NCI-H2196 treated with DMSO at 0.1 percent for 48 hours (cell line): ENCODE data around the gene TNNI3.
"Not testable (repeated sequence)": the region's sequence is repeated elsewhere in the genome, so short reads cannot be mapped to it uniquely, and the experiment has no call there.

Experiments used
- DNase-seq: peaks from one replicate; lab custom pipeline; 2025; ENCODE audit not compliant: unreplicated experiment; lab: John Stamatoyannopoulos, UW

The TNNI3 gene

DNA sequence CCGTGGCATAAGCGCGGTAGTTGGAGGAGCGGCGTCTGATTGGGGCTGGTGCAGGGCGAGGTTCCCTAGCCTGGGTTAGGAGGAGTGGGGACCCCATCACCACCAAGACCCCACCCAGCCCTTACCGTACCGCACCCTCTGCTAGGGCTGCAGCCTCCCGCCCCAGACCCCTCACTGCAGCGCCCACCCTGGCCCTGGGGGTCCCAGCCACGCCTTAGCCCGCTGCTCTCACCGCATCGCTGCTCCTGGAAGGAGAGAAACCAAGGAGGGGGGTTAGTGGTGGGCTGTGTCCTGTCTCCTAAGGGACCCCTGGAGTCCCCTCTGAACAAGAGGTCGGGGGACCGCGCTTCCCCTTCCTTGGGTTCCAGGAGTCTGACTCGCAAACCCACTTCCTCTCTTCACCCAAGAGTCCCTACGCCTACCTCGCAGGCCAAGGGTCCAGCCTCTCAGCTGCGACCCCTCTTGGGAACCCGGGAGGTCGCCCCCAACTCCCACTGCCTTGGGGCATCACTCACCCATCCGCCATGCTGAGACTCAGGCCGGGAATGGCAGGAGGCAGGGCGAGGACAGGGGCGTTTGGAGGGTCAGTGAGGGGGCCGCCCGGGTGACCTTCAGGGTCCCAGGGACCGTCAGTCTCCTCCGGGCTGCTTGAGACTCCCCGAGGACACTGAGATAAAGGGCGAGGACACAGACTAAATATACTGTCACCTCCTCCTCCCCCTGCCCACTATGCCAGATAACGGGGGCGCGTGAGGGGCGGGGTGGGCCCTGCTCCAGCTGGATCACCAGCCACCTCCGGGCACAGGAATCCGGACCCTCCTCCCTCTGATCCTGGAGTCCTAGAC, at the start of gene TNNI3:
TSS of gene TNNI3 (minus strand) at position 669 of the 845 bp plus-strand sequence. CDS start at position 526, 143 bp downstream.
- DNase-seq, result no peak

- peak; percentile 76 for DNase-seq
Measured at GRCh38 chr19:55206664-55207500, 49.4 kb upstream of the TNNI3 start.

DNA sequence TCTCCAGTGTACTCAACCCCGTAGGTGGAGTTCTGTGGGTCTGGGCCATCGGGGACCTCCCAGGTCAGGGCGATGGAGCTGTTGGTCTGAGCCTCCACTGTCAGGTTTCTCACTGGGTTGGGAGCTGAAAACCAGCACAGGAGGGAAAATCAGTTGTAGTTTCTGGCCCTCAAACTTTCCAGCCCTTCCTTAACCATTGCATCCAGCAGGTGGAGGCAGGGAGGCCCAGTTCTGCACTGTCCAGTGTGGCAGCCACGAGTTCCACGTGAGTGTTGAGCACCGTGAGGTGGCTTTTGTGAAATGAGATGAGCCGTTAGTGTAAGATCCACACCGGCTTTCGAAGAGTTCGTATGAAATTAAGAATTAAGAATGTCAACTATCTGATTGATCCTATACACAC, 44.7 kb upstream of the TNNI3 start:
- DNase-seq, result not testable (repeated sequence)

GRCh38 chr19:55199620-55200204, 42.2 kb upstream of the TNNI3 start:
- DNase-seq, result no peak

DNA sequence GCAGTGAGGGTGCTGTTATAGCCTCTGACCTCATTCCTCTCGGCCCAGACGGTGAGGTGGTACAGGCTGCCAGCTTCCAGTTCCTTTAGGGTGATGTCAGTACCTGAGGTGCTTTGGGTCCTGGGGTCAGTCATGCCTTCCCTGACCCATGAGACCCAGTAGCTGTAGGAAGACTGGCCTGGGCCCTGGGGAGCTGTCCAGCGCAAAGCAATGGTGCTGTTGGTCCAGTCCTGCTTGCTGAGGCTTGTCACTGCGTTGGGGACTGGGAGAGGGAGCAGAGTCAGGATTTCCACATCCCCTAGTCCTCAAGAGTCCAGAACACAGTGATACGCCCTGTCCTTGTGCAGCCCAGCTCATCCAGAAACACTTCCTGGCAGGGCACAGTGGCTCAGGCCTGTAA, 41.1 kb upstream of the TNNI3 start:
- no peak for DNase-seq

- DNase-seq, result no peak
Measured at GRCh38 chr19:55197528-55197927, 40.0 kb upstream of the TNNI3 start.

DNA sequence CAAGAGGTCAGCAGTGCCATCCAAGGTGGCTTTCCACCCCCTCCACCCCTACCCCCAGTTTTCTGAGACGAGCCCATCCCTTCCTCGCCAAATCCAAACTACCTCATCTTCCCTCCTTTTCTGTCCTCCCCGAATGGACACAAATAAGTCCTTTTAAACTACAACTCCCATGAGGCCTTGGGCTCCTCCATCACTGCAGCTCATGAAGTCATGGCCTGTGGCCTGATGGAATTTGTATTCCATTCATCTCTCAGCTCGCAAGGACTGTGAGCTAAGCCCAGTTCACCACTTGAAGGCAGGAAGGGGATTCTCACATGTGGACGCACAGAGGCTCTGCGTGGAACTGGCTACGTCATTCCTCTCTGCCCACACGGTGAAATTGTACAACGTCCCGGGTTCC, 39.3 kb upstream of the TNNI3 start:
- DNase-seq, result no peak

DNA sequence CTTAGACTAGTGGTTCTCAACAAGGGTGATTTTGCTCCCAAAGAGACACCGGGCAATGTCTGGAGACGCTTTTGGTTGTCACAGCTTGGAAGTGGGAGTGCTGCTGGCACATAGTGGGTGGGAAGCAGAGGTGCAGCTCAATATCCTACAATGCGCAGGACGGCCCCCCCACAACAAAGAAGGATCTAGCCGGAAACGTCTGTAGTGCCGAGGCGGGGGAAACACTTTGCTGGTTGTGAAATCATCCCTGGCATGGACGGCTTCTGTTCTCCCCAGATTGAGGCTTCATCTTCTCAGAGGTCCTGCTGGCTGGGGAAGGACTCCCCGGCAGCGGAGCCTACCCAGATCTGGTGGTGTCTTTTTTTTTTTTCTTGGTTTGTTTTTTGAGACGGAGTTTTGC, 35.9 kb upstream of the TNNI3 start:
- DNase-seq, result no peak

DNA sequence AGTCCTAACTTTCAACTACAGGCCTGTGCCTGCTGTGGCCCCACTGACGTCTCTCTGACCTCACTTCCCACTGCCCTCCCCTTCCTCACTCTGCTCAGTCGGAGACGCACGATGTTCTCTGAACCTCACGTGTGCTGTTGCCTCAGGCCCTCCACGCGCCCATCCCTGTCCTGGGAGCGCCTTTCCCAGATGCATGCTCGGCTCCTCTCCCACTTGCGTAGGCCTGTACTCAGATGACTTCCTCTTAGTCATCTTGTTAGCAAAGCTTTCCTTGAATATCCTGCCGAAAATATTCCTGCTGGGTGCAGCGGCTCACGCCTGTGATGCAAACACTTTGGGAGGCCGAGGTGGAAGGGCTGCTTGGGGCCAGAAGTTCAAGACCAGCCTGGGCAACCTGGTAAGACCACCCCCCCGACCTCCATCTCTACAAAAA, 31.9 kb upstream of the TNNI3 start:
- DNase-seq, result no peak

DNA sequence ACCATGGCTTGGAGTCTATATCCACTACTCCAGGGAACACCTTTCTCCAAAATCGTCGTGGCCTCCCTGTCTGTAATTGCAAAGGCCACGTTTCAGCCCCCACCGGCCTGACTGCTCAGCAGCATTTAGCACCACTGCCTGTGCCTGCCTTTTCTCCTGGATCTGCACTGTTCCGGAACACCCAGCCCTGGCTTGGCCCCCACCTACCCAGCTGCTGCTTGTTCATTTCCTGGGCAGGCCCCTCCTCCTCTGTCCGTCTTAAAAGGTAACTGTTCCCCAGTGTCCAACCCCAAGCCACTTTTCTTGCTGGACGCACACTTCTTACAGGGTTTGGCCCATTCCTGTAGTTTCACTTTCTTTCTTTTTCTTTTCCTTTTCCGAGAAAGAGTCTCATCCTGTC, 31.1 kb upstream of the TNNI3 start:
- DNase-seq, result no peak

- DNase-seq, result no peak
Measured at GRCh38 chr19:55186080-55186479, 28.5 kb upstream of the TNNI3 start.

GRCh38 chr19:55181740-55182139, 24.2 kb upstream of the TNNI3 start:
- no peak for DNase-seq

DNA sequence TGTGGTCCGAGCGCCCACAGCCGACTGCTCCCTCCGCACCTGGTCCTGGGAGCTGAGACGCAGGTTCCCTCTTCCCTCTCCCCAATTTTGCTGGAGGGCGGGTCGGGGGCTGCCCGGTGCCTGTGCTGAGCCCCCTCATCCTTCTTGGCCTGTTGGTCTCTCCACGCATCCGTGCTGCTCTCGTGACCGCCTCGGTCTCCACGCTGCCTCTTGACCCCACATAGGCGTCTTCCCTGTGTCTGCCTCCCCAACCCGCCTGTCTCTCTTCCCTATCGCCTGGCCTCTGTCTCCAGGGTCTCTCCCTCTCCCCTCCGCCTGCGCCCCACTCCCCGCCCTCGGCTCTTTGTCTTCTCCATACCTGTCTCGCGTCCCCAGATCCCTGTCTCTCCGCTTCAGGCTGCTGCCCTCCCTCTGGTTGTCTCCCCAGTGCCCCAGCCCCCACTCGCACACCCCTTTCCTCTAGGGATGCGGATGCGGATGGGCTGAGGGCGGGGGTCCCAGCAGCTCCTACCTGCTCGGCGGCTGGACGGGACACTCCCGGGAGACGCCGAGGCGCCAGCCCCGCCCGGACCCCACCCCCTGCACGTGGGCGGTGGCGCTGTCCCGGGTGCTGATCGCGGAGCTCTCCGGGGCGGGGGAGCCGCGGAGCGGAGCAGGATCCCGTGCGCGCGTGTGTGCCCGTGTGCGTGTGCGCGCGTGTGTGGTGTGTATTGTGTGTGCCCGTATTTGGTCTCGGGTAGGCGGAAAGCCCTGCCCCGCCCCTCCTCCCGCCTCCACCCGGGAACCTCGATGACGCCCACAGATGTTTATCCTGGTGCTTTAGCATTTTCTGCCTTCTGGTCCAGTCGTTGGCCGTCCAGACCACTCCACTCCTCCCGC, 22.3 kb upstream of the TNNI3 start, which contains the start of gene SYT5:
TSS of gene SYT5 (minus strand) at position 684 of the 879 bp plus-strand sequence. CDS start 1,248 bp downstream, outside the sequence.
- DNase-seq, result no peak

DNA sequence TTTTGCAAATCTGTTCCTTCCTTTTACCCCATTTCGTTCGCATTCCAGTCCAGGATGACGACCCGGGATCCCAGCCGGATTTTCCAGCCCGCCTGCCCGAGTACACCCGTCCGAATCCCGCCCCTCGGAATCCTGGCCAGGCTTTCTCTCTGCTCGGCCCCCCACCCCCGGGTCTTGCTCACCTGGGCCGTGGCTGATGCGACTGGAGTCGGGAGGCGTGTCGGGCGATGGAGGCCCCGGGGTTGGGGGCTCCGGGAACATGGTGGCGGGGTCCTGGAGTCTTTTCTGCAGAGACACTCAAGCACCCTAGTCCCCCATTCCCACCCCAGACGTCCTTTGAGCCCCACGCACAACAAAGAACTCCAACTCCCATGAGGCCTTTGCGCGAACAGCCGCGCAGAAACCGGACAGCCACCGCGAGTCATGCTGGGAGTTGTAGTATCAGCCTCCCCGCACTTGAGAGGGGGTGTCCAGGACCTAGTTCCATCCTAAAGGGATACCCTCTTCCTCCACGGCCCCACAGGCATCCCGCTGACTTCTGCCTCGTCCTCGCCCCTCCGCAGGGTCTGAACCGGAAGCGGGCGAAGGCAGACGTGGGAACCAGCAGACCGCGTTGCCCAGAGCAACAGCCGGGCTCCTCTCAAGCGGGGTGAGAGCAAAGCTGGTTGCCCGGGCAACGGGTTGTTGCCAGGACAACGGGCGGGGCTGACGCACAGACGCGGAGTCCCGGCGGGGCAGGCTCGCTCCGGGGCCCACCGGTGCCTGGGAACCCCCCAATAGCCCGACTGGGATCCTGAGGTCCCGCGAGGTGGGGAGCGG, 21.5 kb upstream of the TNNI3 start:
- peak; percentile 89 for DNase-seq

- no peak for DNase-seq
Measured at GRCh38 chr19:55176076-55176475, 18.5 kb upstream of the TNNI3 start.

- no peak for DNase-seq
Measured at GRCh38 chr19:55175117-55175867, 17.8 kb upstream of the TNNI3 start.

- no peak for DNase-seq
Measured at GRCh38 chr19:55174425-55175116, 17.0 kb upstream of the TNNI3 start.

DNA sequence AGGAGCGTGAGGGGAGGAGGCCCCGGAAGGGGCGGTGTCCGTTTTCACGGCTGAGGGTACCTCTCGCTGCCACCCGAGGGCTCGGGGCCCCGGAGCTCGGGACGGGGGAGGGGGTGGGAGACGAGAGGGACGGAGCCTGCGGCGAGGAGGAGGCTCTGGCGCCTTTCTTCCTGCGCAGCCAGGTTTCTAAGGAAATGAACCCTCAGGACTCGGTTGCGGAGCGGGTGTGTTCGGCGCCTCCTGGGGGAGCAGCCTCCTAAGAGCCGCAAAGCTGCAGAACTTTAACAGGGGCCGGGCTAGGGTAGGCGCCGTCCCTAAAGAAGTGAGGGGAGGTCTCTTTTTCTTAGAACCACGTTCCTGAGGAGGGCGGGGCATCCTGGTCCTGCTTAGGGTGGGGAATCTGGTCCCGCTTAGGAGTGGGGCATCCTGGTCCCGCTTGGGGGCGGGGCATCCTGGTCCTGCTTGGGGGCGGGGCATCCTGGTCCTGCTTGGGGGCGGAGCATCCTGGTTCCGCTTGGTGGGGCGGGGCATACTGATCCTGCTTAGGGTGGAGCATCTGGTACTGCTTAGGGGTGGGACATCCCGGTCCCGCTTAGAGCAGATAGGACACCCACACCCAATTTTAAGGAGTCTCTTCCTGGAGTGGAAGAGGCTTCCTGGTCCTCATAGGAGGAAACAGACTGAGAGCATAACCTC, 16.3 kb upstream of the TNNI3 start:
- peak; percentile 74 for DNase-seq
